ENCODE measurements around the gene NRTN. TPM values are rescaled to one million over a fixed set of nuclear protein-coding genes. Genes with fewer than 3 reads are reported as not detected.

The NRTN gene
- total and polyA plus RNA-seq, 2 of the 13 experiments (the other 11 are each of a cell fraction or from before 2014, with no cell fraction given): 4.1 to 5.3 TPM

DNA sequence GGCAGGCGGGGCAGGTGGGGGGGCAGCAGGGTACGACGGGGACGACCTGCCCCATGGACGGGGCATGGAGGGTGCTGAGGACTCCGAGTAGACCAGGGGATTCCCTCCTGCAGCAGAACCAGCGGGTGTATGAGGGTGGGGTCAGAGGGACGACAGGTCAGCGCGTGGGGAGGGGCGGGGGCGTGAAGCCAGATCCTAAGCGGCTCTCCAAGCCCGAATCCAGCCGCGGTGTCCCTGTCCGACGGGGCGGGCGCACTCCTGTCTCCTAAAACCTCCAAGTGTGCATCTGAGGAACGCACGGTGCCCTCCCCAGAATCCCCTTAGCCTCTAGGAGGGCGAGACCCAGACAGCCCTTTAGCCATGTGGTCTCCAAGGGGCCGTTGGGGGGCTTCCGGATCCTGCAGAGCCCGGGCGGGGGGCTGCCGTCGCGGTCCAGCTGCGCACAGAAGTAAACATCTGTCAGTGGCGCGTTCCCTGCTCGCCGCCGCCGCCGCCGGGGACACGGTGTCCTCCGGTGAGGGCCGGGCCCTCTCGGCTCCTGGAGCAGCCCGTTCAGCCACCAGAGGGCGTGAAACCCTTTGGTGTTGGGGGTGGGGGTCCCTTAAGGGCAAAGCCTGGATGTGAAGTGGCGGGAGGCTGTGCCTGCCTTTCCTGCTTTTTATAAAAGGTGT is 730 bp downstream of the NRTN start (continued):
- TF ChIP-seq HOXA3 (CRISPR knock-in tag; IDR thresholded peaks at IDR 0.05): 0 out of 2 replicates have a peak, but pooled peaks have one; percentile 35
- peak; percentile 50; the same call in 1 of the 2 replicates for TF ChIP-seq ZNF768 (CRISPR knock-in tag; IDR thresholded peaks at IDR 0.05)
- peak; percentile 41; the same call in 1 of the 2 replicates for TF ChIP-seq IRF2 (CRISPR knock-in tag; IDR thresholded peaks at IDR 0.05)
- no peak for TF ChIP-seq ZNF264 (CRISPR knock-in tag; IDR thresholded peaks at IDR 0.05)
- TF ChIP-seq HDAC1 (CRISPR knock-in tag; IDR thresholded peaks at IDR 0.05): peak; percentile 60
- TF ChIP-seq PLRG1 (conservative IDR thresholded peaks at IDR 0.05): no peak
- TF ChIP-seq NCOA2 (CRISPR knock-in tag; IDR thresholded peaks at IDR 0.05): no peak
- no peak for TF ChIP-seq HES4 (CRISPR knock-in tag; IDR thresholded peaks at IDR 0.05; ENCODE audit: borderline replicate concordance)
- TF ChIP-seq, protein P1, sequence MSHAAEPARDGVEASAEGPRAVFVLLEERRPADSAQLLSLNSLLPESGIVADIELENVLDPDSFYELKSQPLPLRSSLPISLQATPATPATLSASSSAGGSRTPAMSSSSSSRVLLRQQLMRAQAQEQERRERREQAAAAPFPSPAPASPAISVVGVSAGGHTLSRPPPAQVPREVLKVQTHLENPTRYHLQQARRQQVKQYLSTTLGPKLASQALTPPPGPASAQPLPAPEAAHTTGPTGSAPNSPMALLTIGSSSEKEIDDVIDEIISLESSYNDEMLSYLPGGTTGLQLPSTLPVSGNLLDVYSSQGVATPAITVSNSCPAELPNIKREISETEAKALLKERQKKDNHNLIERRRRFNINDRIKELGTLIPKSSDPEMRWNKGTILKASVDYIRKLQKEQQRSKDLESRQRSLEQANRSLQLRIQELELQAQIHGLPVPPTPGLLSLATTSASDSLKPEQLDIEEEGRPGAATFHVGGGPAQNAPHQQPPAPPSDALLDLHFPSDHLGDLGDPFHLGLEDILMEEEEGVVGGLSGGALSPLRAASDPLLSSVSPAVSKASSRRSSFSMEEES (CRISPR knock-in tag; IDR thresholded peaks at IDR 0.05): no peak
- no peak for TF ChIP-seq ATRX (CRISPR knock-in tag; IDR thresholded peaks at IDR 0.05; ENCODE audit: borderline replicate concordance)
- 0 out of 2 replicates have a peak, but pooled peaks have one; percentile 39 for TF ChIP-seq RBFOX2 (IDR thresholded peaks at IDR 0.05; ENCODE audit: low read depth, low read length)
- TF ChIP-seq CBX2 (IDR thresholded peaks at IDR 0.05; ENCODE audit: low read depth, low read length): no peak
- TF ChIP-seq CBX2 (CRISPR knock-in tag; IDR thresholded peaks at IDR 0.05; ENCODE audit: low read depth): no peak
- TF ChIP-seq, protein P2, sequence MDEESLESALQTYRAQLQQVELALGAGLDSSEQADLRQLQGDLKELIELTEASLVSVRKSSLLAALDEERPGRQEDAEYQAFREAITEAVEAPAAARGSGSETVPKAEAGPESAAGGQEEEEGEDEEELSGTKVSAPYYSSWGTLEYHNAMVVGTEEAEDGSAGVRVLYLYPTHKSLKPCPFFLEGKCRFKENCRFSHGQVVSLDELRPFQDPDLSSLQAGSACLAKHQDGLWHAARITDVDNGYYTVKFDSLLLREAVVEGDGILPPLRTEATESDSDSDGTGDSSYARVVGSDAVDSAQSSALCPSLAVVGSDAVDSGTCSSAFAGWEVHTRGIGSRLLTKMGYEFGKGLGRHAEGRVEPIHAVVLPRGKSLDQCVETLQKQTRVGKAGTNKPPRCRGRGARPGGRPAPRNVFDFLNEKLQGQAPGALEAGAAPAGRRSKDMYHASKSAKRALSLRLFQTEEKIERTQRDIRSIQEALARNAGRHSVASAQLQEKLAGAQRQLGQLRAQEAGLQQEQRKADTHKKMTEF (CRISPR knock-in tag; IDR thresholded peaks at IDR 0.05): peak; percentile 64; the same call in 1 of the 2 replicates
- no peak for TF ChIP-seq IRX3 (CRISPR knock-in tag; IDR thresholded peaks at IDR 0.05; ENCODE audit: borderline replicate concordance, low read depth)
- peak; percentile 62 for TF ChIP-seq ZFY (CRISPR knock-in tag; IDR thresholded peaks at IDR 0.05)
- peak; percentile 58 for TF ChIP-seq SMC3 (IDR thresholded peaks at IDR 0.05; ENCODE audit: low read length)
- TF ChIP-seq, protein P3, sequence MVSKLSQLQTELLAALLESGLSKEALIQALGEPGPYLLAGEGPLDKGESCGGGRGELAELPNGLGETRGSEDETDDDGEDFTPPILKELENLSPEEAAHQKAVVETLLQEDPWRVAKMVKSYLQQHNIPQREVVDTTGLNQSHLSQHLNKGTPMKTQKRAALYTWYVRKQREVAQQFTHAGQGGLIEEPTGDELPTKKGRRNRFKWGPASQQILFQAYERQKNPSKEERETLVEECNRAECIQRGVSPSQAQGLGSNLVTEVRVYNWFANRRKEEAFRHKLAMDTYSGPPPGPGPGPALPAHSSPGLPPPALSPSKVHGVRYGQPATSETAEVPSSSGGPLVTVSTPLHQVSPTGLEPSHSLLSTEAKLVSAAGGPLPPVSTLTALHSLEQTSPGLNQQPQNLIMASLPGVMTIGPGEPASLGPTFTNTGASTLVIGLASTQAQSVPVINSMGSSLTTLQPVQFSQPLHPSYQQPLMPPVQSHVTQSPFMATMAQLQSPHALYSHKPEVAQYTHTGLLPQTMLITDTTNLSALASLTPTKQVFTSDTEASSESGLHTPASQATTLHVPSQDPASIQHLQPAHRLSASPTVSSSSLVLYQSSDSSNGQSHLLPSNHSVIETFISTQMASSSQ (IDR thresholded peaks at IDR 0.05; ENCODE audit: low read depth): no peak
- TF ChIP-seq, protein P3 (CRISPR knock-in tag; IDR thresholded peaks at IDR 0.05; ENCODE audit: borderline replicate concordance): no peak
